GM18873 (cell line): ENCODE results near the gene RTKN.

Source experiments
- ATAC-seq: cut with Tn5 transposase; IDR thresholded peaks from one replicate; pipeline ENCODE4 v1.9.1; 2021; ENCODE audit warnings: mild to moderate bottlenecking, moderate library complexity, moderate number of reproducible peaks; ENCODE audit not compliant: unreplicated experiment, low FRiP score

RTKN gene

DNA sequence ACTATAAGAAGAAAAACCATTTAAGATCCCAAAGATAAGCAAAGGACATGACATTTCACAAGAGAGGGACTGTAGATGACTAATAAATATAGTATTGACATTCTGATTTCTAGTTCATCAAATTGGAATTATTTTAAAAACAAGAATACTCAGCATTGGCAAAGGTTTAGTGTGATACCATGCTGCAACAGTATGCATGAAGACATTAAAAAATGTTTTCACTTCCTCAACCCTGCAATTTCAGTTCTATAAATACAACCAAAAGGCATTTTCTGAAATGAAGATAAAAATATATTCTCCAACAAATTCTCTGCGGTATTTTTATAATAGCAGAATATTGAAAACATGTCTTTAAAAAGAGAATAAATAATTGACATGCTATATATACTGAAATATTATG, 22.4 kb downstream of the RTKN start:
- no peak for ATAC-seq

DNA sequence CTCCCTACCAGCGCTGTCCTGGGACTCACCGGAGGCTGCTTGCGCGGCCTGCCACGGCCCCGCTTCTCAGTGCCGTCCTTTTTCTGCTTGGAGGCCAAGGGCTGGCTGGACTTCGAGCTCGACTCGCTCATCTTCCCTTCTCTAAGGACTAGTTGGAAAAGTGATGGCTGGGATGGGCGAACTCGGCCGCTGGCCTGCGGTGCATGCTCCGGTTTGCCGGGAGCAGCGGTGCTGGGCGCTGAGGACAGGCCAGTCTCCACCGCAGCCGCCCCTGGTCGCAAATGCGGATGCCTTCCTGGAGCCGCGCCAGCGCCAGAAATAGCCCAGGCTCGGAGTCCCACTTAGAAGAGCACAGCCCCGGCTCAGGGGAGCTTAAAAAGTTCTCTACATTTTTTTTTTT, 23.4 kb downstream of the RTKN start:
- ATAC-seq: no peak

DNA sequence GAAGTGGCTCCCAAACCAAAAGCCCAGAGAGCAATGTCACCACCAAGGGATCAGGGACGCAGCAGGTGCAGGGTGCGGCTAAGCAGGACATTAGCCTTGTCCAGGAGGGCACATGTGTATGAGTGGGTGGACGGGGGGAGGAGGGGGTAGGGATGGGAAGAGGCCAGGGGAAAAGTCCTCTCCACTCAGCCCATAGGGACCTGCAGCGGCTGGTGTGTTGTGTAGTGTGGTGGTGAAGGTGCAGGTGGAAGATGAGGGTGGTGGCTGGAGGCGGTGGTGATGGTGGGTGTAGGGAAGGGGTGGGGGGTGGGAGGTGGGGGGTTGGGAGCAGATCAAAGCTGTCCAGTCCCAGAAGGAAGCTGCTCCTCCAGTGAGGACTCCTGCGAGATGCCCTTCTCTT, 24.0 kb downstream of the RTKN start:
- no peak for ATAC-seq

DNA sequence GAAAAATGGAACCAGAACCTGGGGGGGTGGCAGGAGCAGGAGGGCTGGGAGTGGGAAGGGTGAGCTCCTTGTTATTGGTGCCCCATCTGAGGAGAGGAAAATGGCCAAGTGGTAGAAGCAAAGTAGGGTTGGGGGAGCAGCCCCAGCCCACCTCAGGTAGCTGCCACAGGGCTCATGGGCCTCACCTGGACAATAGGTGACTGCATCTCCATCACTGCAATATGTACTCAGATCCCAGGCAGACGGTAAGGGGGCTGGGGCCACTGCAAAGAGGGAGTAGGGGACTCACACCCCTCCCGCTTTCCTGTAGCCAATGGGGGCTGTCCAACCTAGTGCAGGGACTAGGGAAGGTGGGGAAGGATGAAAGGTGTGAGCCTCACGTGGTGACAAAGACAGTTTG, 24.5 kb downstream of the RTKN start:
- no peak for ATAC-seq

DNA sequence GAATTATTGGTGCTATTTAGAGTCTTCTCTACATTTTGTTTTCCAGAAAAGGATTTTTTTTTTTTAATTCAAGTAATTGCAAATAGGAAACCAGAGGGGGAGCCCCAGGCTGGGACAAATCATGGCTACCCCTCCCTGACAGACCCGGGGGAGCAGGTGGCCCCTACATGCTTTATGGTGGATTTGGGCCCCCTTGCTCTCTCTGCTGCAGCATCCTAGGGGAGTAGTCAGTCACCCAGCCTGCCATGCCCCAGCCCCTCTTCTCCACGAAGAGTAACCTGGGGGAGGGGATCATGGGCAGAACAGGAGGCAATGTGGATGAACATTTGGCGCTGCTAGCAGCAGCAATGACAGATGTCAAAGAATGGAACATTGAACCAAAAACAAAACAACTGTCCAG, 25.0 kb downstream of the RTKN start:
- no peak for ATAC-seq

DNA sequence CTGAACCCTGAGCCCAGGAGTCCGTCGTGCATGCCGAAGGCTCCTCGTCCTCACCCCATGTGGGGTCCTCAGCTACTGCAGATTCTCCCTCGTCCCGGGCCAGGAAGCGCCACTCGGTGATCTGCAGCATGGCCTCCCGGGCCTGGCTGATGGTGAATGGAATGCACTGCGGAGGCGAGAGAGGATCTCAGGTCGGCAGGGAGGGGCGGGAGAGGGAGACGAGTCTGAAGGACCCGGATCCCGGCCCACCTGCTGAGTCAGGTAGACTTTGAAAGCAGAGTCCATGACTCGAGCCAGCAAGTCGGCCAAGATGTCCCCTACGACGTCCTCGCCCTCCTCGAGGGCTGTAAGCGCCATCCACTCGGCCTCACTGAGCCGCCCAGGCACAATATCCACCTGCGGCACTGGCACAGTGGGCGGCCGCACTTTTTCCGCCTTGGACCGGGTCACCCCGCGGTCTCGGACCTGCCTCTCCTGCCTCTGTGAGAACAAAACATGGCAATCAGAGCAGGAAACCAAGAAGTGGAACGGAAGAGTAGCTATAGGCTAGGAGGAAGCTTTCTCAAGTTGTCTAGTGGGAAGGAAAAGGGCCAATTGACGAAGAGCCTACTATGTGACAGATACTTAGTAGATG, 25.9 kb downstream of the RTKN start:
- no peak for ATAC-seq

DNA sequence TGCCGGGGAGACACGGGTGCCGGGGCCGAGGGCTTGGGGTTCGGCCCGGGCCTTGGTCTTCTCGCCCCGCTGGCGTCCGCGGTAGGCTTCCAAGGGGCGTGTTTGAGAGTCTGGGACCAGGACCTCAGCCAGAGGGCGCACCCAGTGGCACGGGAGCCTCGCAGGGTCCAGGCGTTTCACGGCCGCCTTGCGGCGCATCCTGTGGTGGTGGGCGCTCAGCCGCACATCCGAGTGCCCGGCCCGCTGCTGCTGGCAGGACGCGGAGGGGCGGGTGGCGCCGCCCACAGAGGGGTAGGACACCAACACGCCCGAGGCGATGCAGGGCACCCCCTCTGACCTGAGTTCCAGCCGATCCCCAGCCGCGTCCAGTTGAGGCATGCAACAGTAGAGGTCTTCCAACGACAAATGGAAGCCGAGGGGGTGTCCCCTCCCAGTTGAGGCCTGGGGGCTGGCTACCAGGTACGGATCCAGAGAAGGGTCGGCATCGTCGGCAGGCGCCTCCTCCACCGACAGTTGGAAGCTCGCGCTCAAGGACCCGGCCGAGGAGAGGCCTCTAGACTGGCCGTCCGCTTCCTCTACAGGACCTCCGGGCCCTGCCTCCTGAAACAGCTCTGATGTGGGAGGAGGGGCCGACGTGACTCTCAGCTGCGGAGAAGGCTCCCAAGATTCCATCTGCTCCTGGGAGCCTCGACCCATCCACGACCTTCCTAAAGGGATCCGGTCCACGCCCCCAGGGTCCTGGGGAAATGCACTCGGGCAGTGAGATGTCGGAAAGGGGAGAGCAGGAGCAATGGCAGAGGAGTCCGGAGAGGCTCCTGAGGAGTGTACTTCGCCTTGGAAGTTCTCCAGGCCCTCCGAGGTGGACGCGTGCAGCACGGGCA, 26.6 kb downstream of the RTKN start:
- ATAC-seq: no peak

DNA sequence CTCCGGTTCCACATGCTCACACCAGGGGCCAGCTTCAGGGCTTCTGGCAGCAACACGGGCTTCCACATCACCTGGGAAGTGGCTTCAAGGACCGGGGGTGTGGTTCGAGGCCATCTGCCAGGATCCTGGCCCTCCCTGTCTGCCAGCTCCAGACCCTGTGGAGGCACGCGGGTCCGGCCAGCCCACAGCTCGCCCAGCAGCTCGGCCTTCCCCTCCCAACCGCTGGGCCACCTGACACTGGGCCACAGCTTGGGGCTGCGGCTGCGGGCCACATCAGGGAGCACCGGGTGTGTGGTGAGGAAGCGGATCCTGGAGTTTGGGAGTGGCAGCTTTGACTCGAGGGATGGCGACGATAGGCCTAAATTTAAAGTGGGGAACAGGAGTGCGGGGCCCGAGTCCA, 27.3 kb downstream of the RTKN start:
- no peak for ATAC-seq

DNA sequence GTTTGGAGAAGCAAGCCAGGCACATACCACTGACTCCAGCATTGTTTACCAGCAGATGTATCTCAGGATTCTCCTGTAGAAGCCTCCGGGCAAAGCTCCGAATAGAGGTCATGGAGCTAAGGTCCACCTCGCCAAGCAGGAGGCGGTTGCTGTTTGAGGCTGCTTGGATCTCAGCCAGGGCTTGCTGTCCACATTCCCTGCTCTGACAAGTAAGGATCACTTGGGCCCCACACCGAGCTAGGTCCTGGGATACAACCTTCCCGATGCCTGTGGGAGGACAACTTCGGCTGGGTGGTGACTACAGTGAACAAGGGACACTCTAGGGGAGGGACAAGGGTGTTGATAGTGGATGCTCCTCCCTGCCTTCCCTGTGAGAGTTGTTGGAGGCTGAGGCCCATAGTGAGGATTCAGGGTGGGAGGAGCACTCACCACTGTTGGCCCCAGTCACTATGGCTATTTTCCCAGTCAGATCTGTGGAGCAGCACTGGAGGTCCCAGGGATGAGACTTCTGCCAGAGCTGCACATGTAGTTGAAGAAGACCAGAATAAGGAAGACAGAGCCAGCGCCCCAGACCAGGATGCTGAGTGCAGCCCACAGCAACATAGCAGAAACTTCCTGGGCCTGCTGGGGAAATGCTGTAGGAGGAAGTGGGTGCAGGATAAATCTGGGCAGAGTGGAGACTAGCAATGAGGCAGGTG, 28.6 kb downstream of the RTKN start:
- no peak for ATAC-seq

DNA sequence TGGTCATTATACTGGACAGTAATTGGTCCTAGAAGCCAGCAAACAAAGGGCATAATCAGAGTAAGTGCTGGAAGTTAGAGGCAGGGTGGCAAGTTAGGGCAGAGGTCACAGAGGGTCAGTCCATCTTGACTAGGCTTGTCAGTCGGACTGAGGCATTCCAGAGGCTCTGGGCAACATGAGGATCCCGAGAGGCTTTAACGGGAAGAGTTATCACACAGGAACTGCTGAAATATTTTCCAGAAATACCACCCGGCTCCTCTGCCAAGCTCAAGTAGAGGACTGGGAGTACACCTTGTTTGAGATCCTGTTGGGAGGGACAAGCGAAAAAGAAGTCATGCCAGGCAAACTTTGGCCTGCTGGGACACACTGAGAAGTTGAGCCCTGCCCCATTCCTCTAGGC, 34.1 kb downstream of the RTKN start:
- ATAC-seq: no peak

DNA sequence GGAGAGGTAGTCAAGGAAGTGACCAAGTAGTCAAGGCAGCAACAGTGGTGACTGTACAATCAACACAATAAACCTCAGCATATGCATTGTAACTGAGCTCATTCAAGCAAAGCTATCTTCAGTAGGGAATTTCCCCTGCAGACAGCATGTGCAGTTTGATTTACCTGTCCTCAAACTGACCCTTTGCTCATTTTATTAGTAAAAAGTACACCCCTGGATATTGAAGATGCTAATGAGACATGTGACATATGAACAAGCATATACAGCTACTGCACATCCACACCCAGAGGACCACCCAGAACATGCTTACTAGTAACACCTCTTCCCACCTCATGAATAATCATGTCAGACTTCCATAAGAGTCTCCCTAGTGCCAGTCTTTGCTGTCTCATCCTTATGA, 35.7 kb downstream of the RTKN start:
- ATAC-seq: no peak

DNA sequence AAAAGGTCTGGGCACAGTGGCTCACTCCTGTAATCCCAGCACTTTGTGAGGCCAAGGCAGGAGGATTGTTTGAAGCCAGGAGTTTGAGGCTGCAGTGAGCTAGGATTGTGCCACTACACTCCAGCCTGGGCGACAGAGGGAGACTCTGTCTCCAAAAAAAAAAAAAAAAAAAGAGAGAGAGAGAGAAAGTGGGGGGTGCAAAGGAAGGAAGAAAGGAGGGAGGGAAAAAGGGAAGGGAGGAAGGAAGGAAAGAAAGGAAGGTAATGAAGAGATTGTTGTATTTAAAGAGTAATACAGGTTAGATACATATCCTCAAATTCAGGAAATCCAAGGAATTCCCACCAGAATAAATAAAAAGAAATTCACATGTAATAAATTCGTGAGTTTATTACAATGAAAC, 39.8 kb downstream of the RTKN start:
- ATAC-seq: no peak

DNA sequence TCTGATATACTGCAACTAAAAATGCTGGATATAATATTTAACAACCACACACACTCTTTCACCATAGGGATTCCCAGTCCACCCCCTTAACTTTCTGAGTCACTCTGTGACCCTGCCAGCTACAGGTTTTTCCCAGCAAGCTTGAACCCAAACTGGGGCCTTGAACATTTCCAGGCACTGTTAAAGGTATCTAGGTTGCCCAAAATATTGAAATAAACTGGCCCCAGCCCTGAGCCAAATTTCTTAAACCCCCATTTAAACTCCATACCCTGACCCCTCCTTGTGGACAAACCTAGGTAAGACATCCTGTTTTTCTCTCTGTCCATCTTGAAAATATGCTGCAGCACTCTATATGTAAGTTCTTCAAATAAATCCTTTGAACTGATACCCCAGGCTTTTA, 42.0 kb downstream of the RTKN start:
- ATAC-seq: no peak

DNA sequence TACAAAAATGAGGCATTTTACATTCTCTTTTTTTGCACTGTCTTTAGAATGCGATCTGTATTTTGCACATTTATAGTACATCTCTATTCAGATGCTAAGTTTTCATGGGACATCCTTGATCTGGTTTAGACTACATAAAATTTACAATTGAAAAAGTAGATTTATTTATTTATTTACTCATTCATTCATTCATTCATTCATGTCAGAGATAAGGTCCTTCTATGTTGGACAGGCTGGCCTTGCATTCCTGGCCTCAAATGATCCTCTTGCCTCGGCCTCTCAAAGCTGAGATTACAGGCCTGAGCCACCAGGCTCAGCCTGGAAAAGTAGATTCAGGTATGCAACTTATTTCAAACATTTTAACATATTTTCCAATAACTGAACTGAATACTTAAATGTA, 45.6 kb downstream of the RTKN start:
- ATAC-seq: no peak

DNA sequence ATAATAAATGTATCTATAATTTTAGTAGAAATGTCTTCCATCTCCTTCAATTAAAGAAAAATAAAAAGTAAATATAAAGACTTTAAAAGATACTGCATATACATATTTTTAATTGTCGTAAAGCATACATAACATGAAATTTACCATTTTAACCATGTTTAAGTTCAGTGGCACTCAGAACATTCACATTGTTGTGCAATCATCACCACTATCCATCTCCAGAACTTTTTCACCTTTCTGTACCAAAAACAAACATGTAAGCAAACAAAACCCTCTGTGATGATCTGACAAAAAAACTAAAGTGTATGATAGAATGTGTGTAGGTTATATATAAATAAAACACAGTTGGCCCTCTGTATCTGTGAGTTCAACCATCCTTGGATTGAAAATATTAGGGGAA, 48.2 kb downstream of the RTKN start:
- no peak for ATAC-seq

DNA sequence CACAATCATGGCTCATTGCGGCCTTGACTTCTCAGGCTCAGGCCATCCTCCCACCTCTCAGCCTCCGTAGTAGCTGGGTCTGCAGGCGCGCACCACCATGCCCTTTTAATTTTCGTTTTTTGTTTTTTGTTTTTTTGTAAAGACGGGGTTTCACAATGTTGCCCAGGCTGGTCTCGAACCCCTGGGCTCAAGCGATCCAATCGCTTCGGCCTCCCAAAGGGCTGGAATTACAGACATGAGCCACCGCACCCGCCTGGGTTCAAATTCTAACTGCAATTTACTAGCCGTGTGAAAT, 49.3 kb downstream of the RTKN start:
- ATAC-seq: no peak

DNA sequence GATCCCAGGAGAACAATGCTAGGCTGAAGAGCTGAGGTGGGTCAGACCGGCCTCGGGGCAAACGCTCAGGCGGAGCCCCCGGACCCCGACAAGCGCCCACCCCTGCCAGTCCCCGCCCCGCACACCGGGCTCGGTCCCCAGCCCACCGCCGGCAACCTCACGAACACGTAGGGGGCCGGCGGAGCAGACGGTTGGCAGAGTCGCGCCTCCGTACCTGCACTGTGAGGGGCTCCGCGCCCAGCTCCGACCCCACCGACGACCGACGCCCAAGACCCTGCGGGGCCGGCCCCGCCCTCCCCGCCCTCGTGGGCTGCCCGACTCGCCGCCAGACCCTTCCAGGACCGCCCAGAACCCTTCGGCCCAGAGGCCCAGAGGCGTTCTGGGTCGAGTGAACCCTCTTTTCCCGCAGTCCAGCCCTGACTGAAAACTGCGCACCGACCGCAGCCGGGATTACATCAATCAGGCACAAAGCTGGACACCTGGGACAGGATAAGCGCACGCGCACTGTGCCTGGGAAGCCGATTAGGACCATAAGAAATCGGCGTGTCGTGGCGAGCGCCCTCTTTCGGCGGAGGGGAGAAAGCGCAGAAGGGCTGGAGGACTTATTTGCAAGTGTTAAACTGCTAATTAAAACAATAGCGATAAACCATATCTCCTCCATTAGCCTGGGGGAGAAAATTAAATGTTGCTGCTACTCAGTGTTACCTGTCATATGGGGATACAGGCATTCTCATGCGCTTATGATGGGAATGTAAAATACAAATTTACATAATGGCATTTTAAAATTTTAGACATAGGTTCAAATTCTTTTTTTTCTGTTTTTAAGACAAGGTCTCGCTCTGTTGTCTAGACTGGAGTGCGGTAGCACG, 49.9 kb downstream of the RTKN start:
- ATAC-seq: peak; percentile 49

DNA sequence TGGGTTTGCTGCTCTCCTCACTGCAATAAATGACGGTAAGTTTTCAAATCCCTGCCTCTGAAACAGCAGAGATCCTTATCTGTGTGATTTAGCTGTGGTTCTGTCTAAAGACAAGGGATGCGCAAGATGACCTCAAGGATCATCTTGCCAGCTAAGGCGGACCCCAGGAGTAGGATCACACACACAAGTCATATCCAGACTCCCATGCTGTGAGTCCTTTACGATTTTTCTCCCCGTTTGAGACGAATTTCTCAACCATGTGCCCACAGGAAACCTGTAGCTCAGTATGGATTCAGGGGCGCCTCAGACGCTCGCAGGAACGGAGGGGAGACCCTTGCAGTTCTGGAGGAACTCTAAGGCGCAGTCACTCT, 50.5 kb downstream of the RTKN start:
- ATAC-seq: no peak

DNA sequence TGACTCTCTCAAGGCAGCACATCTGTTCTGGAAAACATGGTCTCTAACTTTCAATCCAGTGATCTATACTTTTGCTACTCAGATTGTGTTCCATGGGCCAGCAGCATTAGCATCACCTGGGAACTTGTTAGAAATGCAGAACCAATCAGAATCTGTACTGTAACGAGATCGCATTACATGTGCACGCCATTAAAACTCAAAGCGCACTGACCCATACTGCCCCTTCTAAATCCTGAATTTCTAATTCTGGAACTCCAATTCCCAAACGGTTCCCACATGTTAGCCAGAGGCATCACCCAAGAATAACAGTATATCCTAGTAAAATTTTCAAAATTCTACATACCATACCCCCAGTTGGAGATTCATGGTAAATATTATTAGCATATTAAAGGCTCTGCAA, 51.1 kb downstream of the RTKN start:
- ATAC-seq: no peak

DNA sequence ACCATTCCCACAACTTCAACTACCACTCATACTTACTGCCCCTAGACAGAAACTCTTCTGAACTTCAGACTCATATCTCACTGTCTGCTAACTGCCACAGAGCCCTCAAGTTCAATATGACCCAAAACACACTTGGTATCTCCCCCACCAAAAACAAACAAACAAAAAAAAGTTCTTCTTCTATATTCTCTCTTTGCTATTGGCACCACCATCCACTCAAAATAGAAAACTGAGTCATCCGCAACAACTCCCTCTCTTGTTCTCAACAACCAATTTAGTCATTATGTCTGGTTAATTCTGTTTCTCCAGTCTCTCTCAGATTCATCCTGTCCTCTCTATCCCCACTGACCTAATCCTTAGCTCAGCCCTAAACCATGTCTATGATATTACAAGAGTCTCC, 54.4 kb downstream of the RTKN start:
- ATAC-seq: no peak

DNA sequence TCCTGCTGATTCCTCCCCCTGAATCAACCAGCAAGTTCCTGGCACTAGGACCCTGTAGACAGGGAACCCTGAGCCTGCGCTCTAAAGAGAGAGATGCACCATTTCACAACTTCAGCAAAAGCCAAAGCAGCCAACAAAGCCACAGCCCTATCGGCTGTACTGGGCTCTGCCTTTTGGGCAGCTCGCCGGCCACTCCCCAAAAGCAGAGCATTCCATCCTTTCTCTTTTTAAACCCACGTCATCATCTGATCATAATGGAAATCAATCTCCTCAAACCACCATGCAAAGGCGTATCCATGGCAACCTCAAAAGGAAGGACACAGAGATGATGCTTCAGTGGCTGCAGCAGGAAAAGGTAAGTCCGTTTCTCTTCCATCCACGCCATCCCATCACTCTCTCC, 56.3 kb downstream of the RTKN start:
- ATAC-seq: no peak
